ENCODE data around the gene MYZAP. TPM values are rescaled to one million over a fixed set of nuclear protein-coding genes. Genes with fewer than 3 reads are reported as not detected.

The MYZAP gene
- total RNA-seq, 1 experiment from 2014 or later: 6.4 TPM

- H3K27ac Mint-ChIP-seq (ENCODE audit: unreplicated experiment): no peak overlapping the region
- H3K4me1 Mint-ChIP-seq (ENCODE audit: low read depth, unreplicated experiment): peaks cover 33% of the 10 kb centered on the region
- intact Hi-C loops (cut with micrococcal nuclease; ENCODE audit: unreplicated experiment): no loop called here
- H3K9me3 ChIP-seq: peaks cover 23% of the 10 kb centered on the region
- H3K36me3 Mint-ChIP-seq (ENCODE audit: insufficient read depth, unreplicated experiment): peaks cover 4% of the 10 kb centered on the region
- H3K27me3 ChIP-seq (replicated peaks; ENCODE audit: control insufficient read depth, insufficient read depth, low read length): no peaks in the 10 kb centered on the region
- DNase-seq: no peak
- no peak for TF ChIP-seq CTCF (IDR thresholded peaks at IDR 0.05; ENCODE audit: insufficient read depth in 1 of 2, low read depth in 1 of 2, low read length in 1 of 2, severe bottlenecking in 1 of 2, unreplicated experiment in 1 of 2)
- POLR2A ChIA-PET: no interaction called here
- no TSS peak for BruUV-seq (replicated peaks)
- CTCF ChIA-PET: no interaction called here
- peaks cover 40% of the 10 kb centered on the region for H3K4me1 ChIP-seq
- peaks cover 16% of the 10 kb centered on the region for H3K9me3 Mint-ChIP-seq (ENCODE audit: unreplicated experiment)
- no peaks in the 10 kb centered on the region for H3K27me3 Mint-ChIP-seq (ENCODE audit: insufficient read depth, unreplicated experiment)
- H3K4me3 Mint-ChIP-seq (ENCODE audit: unreplicated experiment): no peak overlapping the region
- no peak overlapping the region for H3K4me3 ChIP-seq (ENCODE audit: low read depth, low read length)
- no peaks in the 10 kb centered on the region for H3K36me3 ChIP-seq (ENCODE audit: control insufficient read depth, insufficient read depth, low read length)
These were observed 8.4 kb upstream of the MYZAP start for GRCh38 chr15:57583282-57583681.

- no peak overlapping the region for H3K4me3 Mint-ChIP-seq (ENCODE audit: unreplicated experiment)
- no TSS peak for BruUV-seq (replicated peaks)
- no peak for TF ChIP-seq CTCF (IDR thresholded peaks at IDR 0.05; ENCODE audit: insufficient read depth in 1 of 2, low read depth in 1 of 2, low read length in 1 of 2, severe bottlenecking in 1 of 2, unreplicated experiment in 1 of 2)
- Histone ChIP-seq H3K4me1 (peaks cover 36% of the 10 kb centered on the region), H3K9me3 (peaks cover 23% of the 10 kb centered on the region), H3K36me3 (ENCODE audit: control insufficient read depth, insufficient read depth, low read length) (no peaks in the 10 kb centered on the region), H3K4me3 (ENCODE audit: low read depth, low read length) (no peak overlapping the region), H3K27me3 (replicated peaks; ENCODE audit: control insufficient read depth, insufficient read depth, low read length) (no peaks in the 10 kb centered on the region)
- intact Hi-C loops (cut with micrococcal nuclease; ENCODE audit: unreplicated experiment): no loop called here
- H3K27me3 Mint-ChIP-seq (ENCODE audit: insufficient read depth, unreplicated experiment): no peaks in the 10 kb centered on the region
- H3K4me1 Mint-ChIP-seq (ENCODE audit: low read depth, unreplicated experiment): peaks cover 28% of the 10 kb centered on the region
- no peak for DNase-seq
- ChIA-PET CTCF (no interaction called here), POLR2A (no interaction called here)
- peaks cover 4% of the 10 kb centered on the region for H3K36me3 Mint-ChIP-seq (ENCODE audit: insufficient read depth, unreplicated experiment)
- no peak overlapping the region for H3K27ac Mint-ChIP-seq (ENCODE audit: unreplicated experiment)
- H3K9me3 Mint-ChIP-seq (ENCODE audit: unreplicated experiment): peaks cover 16% of the 10 kb centered on the region
These were observed 8.0 kb upstream of the MYZAP start for GRCh38 chr15:57583720-57584119.

DNA sequence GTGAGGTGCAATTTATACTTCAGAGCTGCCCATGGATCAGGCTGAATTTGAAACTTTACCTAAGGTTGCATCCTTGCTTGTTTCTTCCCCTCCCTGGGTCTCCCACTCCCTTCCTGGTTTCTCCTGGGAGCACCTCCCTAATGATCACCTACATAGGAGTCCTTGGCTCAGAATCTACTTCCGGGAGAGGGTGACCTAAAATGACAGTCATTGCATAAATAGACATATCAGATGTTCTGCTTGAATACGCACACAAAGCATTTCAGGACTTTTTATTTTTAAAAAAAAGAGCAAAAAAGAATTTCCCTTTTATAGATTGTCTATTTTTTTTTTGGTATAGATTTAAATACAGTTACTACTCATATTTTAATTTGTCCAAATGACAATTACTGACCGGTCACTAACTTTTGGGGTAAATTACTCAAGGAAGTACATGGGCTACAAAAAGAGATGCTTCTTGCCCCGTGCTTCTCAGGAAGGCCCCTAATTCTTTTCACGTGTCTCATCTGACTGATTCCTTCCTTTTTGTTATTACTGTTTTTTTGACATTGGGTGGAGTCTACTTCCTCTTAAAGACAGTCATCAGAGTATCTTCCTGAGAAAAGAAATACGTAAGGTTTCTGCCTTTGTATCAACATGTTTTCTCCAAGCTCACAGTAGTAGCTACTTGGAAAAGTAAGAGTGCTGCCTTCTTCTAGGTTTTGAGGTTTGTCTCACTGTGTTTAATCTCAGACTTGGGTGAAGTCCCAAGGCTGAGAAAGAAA, 4.9 kb upstream of the MYZAP start:
- no peak overlapping the region for H3K27ac Mint-ChIP-seq (ENCODE audit: unreplicated experiment)
- no peak for TF ChIP-seq CTCF (IDR thresholded peaks at IDR 0.05; ENCODE audit: insufficient read depth in 1 of 2, low read depth in 1 of 2, low read length in 1 of 2, severe bottlenecking in 1 of 2, unreplicated experiment in 1 of 2)
- BruUV-seq (replicated peaks): no TSS peak
- POLR2A ChIA-PET: no interaction called here
- peaks cover 7% of the 10 kb centered on the region for H3K4me1 Mint-ChIP-seq (ENCODE audit: low read depth, unreplicated experiment)
- H3K9me3 Mint-ChIP-seq (ENCODE audit: unreplicated experiment): peaks cover 16% of the 10 kb centered on the region
- no peaks in the 10 kb centered on the region for H3K27me3 Mint-ChIP-seq (ENCODE audit: insufficient read depth, unreplicated experiment)
- no peaks in the 10 kb centered on the region for H3K27me3 ChIP-seq (replicated peaks; ENCODE audit: control insufficient read depth, insufficient read depth, low read length)
- H3K9me3 ChIP-seq: peaks cover 21% of the 10 kb centered on the region
- H3K4me3 ChIP-seq (ENCODE audit: low read depth, low read length): no peak overlapping the region
- DNase-seq: no peak
- CTCF ChIA-PET: interaction anchor here (1.2 kb wide), 1 partner anchor 27 kb away, joined by 3 read pairs; no protein-coding TSS in a partner anchor
- peaks cover 13% of the 10 kb centered on the region for H3K4me1 ChIP-seq
- no peaks in the 10 kb centered on the region for H3K36me3 ChIP-seq (ENCODE audit: control insufficient read depth, insufficient read depth, low read length)
- H3K36me3 Mint-ChIP-seq (ENCODE audit: insufficient read depth, unreplicated experiment): peaks cover 4% of the 10 kb centered on the region
- H3K4me3 Mint-ChIP-seq (ENCODE audit: unreplicated experiment): no peak overlapping the region
- intact Hi-C loops (cut with micrococcal nuclease; ENCODE audit: unreplicated experiment): no loop called here
